ENCODE results near the gene RSPH9. TPM values are rescaled to one million over a fixed set of nuclear protein-coding genes. Genes with fewer than 3 reads are reported as not detected.

Gene RSPH9, protein sequence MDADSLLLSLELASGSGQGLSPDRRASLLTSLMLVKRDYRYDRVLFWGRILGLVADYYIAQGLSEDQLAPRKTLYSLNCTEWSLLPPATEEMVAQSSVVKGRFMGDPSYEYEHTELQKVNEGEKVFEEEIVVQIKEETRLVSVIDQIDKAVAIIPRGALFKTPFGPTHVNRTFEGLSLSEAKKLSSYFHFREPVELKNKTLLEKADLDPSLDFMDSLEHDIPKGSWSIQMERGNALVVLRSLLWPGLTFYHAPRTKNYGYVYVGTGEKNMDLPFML
- total RNA-seq, result under 0.01 and 0.13 TPM in 2 replicates

DNA sequence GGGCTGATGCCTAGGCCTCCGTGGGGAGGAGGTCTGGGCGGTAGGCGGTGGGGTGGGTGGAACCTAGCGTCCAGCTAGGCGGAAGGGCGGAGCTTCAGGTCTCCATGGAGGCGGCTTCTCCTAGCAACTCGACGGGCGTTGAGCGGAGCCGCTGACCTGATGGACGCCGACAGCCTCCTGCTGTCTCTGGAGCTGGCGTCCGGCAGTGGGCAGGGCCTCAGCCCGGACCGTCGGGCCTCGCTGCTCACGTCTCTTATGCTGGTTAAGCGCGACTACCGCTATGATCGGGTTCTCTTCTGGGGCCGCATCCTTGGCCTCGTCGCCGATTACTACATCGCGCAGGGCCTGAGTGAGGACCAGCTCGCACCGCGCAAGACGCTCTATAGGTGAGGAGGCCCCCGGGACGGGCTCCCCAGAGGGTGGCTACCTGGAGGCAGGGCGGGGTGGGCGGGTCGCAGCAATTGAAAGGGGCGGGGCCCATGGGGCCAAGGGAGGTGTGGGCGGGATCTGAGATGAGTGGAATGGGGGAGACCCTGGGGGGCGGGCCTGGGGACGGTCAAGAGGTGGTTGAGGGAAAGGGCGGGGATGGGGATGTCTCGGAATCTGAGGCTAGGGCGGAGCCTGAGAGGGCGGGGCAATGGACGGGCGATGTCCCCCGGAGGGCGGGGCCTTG is at the start of gene RSPH9:
TSS of gene RSPH9 (plus strand) at position 97 of the 673 bp plus-strand sequence. CDS start at position 160, 63 bp downstream.
- Histone ChIP-seq H3K27me3 (ENCODE audit: control insufficient read depth, insufficient read depth, low read length) (no peaks in the 10 kb centered on the region), H3K4me3 (ENCODE audit: low read depth, low read length) (peak within 1 kb of the TSS; percentile 34), H3K36me3 (ENCODE audit: control insufficient read depth, insufficient read depth, low read length) (peaks cover 3% of the 10 kb centered on the region)
- TF ChIP-seq, protein P1, sequence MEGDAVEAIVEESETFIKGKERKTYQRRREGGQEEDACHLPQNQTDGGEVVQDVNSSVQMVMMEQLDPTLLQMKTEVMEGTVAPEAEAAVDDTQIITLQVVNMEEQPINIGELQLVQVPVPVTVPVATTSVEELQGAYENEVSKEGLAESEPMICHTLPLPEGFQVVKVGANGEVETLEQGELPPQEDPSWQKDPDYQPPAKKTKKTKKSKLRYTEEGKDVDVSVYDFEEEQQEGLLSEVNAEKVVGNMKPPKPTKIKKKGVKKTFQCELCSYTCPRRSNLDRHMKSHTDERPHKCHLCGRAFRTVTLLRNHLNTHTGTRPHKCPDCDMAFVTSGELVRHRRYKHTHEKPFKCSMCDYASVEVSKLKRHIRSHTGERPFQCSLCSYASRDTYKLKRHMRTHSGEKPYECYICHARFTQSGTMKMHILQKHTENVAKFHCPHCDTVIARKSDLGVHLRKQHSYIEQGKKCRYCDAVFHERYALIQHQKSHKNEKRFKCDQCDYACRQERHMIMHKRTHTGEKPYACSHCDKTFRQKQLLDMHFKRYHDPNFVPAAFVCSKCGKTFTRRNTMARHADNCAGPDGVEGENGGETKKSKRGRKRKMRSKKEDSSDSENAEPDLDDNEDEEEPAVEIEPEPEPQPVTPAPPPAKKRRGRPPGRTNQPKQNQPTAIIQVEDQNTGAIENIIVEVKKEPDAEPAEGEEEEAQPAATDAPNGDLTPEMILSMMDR (IDR thresholded peaks at IDR 0.05; ENCODE audit: insufficient read depth, low read length, severe bottlenecking), result no peak
- peak; percentile 49 for DNase-seq (ENCODE audit: low read depth)
- no peak for FAIRE-seq

DNA sequence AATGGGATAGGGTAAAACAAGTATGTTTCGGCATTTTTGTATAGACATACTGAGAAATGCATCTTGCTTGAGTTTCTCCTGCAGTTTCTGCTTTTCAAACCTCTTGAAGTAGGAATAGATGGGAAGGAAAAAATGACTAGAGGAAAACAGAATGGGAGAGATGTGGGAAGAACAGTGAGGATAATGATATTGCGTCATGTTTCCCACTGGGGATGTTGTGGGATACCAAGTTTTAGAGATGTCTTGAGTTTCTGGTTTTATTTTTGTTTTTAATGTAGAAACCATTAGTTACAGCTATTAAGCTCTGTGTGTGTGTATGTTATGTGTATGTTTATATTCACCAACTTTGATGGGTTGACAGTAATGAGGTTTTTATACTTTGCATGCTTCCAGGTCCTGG is 44.2 kb upstream of the RSPH9 start:
- H3K4me3 ChIP-seq (ENCODE audit: low read depth, low read length), result no peak overlapping the region
- TF ChIP-seq, protein P1 (IDR thresholded peaks at IDR 0.05; ENCODE audit: insufficient read depth, low read length, severe bottlenecking), result no peak
- H3K27me3 ChIP-seq (ENCODE audit: control insufficient read depth, insufficient read depth, low read length), result no peaks in the 10 kb centered on the region
- no peak for FAIRE-seq
- DNase-seq (ENCODE audit: low read depth), result no peak
- peaks cover 16% of the 10 kb centered on the region for H3K36me3 ChIP-seq (ENCODE audit: control insufficient read depth, insufficient read depth, low read length)

DNA sequence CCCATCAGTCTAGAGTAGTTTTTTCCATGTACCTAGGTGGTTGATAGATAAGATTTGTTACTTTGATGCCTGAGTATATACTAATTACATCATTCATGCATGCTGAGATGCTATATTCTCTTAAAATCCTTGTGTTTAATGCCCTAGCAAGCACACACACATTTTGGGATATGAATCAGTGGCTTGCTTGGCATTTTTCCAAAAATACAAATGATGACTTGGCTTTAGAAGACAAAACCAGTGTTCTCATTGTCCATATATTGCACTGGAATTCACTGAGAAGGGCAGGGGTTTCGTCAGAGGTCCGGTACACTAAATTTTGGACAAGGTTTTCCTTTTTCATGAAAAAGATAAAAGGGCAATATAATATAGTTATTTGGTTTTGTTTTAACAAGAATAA is 40.7 kb upstream of the RSPH9 start:
- no peak for FAIRE-seq
- TF ChIP-seq, protein P1 (IDR thresholded peaks at IDR 0.05; ENCODE audit: insufficient read depth, low read length, severe bottlenecking), result no peak
- peak; percentile 82 for DNase-seq (ENCODE audit: low read depth)
- no peak overlapping the region for H3K4me3 ChIP-seq (ENCODE audit: low read depth, low read length)
- peaks cover 14% of the 10 kb centered on the region for H3K36me3 ChIP-seq (ENCODE audit: control insufficient read depth, insufficient read depth, low read length)
- H3K27me3 ChIP-seq (ENCODE audit: control insufficient read depth, insufficient read depth, low read length), result no peaks in the 10 kb centered on the region

DNA sequence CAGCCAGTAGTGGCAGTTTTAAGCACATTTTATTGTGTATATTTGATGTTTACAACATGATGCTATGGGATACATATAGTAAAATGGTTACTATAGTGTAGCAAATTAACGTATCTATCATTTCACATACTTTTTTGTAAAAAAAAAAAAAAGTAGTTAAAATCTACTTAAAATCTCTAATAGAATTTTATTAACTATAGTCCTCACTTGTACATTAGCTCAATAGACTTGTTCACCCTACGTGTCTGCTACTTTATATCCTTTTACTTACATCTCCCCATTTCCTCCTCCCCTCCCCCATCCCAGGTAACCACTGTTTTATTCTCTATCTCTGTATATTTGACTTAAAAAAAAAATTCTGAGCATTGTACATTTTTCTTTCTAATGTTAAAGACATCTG is 38.8 kb upstream of the RSPH9 start:
- no peak for FAIRE-seq

DNA sequence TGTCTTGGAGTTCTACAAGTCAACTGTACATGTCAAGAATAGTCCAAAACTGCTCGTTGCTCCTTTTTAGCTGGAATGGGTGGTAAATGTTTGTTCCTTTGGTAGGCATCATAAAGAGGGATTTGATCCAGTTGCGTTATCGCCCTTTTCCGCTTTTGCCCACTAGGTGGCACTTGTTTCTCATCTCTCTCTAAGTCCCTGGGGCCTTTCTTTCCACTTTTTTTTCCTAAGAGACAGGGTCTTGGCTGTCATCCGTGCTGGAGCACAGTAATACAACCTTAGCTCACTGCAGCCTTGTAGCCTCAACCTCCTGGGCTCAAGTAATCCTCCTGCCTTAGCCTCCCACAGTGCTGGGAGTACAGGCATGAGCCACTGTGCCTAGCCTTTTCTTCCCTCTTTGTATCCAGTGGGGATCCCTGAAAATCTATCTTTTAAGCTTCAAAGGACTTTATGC is 36.5 kb upstream of the RSPH9 start:
- Histone ChIP-seq H3K4me3 (ENCODE audit: low read depth, low read length) (no peak overlapping the region), H3K27me3 (ENCODE audit: control insufficient read depth, insufficient read depth, low read length) (no peaks in the 10 kb centered on the region), H3K36me3 (ENCODE audit: control insufficient read depth, insufficient read depth, low read length) (peaks cover 14% of the 10 kb centered on the region)
- FAIRE-seq (peak; percentile 18), DNase-seq (ENCODE audit: low read depth) (peak; percentile 71)
- TF ChIP-seq, protein P1 (IDR thresholded peaks at IDR 0.05; ENCODE audit: insufficient read depth, low read length, severe bottlenecking), result peak; percentile 85

More for the DNA sequence above, 38.8 kb upstream of the RSPH9 start:
- TF ChIP-seq, protein P1 (IDR thresholded peaks at IDR 0.05; ENCODE audit: insufficient read depth, low read length, severe bottlenecking), result no peak
- no peak for DNase-seq (ENCODE audit: low read depth)
- no peaks in the 10 kb centered on the region for H3K27me3 ChIP-seq (ENCODE audit: control insufficient read depth, insufficient read depth, low read length)
- peaks cover 19% of the 10 kb centered on the region for H3K36me3 ChIP-seq (ENCODE audit: control insufficient read depth, insufficient read depth, low read length)
- no peak overlapping the region for H3K4me3 ChIP-seq (ENCODE audit: low read depth, low read length)
